HFFc6 (cell line): ENCODE data around the gene CDIPT. TPM values are rescaled to one million over a fixed set of nuclear protein-coding genes. Genes with fewer than 3 reads are reported as not detected.
A peak's percentile ranks its signal among the peaks of the same experiment; 100 is the strongest.

Experiments used
- DNase-seq: peaks from one replicate; pipeline ENCODE4 v3.0.0-alpha.2; 2018
- H3K27ac Mint-ChIP-seq: 2 replicates; pipeline ENCODE4 v1.8.0; 2020; ENCODE audit warnings: mild to moderate bottlenecking, mixed read lengths
- H3K27me3 Mint-ChIP-seq: 2 replicates; pipeline ENCODE4 v1.8.0; 2021; ENCODE audit warnings: mild to moderate bottlenecking, moderate library complexity, mixed read lengths; ENCODE audit not compliant: insufficient read depth
- H3K36me3 Mint-ChIP-seq: 2 replicates; pipeline ENCODE4 v1.8.0; 2021; ENCODE audit warnings: low read depth, mixed read lengths
- H3K4me1 Mint-ChIP-seq: 2 replicates; pipeline ENCODE4 v1.8.0; 2020; ENCODE audit warnings: low read depth, mixed read lengths
- H3K4me3 Mint-ChIP-seq: 2 replicates; pipeline ENCODE4 v1.8.0; 2020; ENCODE audit warnings: mild to moderate bottlenecking, moderate library complexity, mixed read lengths
- H3K9me3 Mint-ChIP-seq: 2 replicates; pipeline ENCODE4 v1.8.0; 2020; ENCODE audit warnings: mild to moderate bottlenecking, mixed read lengths
- total RNA-seq, 6 experiments: library from RNA; stranded (reverse); fragmentation: NEBNext Ultra II Directional; extraction: Animal tissue kit (Norgen Biotek cat#: 25700); gene quantifications; 2 replicates in 1 of 6; 3 replicates in 5 of 6; pipeline ENCODE4 v1.2.3, GENCODE V29; 2021
- TF ChIP-seq, protein P1 (sequence below): fragments of 200-600 bp; sonication (generic); IDR thresholded peaks from 2 replicates; pipeline ENCODE4 v1.5.0; 2021; ENCODE audit warnings: antibody characterized with exemption, mild to moderate bottlenecking

Gene CDIPT
- total RNA-seq, 6 experiments from 2014 or later: 82.6 to 115 (median 94.7) TPM

DNA sequence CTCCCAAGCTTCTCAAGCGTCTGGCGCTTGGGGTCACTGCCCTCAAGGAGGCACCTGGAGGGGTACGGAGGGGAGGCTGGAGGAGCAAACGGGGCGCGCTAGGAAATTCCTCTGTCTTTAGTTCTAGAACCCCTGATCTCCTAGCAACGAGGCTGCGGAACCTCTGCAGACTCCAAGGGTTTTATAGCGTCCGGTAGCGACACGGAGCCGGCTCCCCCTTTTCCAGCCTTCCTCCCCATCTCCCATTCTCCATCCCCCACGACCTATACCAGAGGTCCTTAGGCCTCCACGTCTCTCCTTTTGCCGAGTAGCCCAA is 601 bp upstream of the CDIPT start:
- Mint-ChIP-seq H3K4me3 (peak overlapping the region; percentile 99), H3K9me3 (no peaks in the 10 kb centered on the region), H3K27me3 (peaks cover 1% of the 10 kb centered on the region; the same call in 1 of the 2 replicates), H3K27ac (peak overlapping the region; percentile 99), H3K36me3 (peaks cover 17% of the 10 kb centered on the region), H3K4me1 (peaks cover 19% of the 10 kb centered on the region)
- TF ChIP-seq, protein P1, sequence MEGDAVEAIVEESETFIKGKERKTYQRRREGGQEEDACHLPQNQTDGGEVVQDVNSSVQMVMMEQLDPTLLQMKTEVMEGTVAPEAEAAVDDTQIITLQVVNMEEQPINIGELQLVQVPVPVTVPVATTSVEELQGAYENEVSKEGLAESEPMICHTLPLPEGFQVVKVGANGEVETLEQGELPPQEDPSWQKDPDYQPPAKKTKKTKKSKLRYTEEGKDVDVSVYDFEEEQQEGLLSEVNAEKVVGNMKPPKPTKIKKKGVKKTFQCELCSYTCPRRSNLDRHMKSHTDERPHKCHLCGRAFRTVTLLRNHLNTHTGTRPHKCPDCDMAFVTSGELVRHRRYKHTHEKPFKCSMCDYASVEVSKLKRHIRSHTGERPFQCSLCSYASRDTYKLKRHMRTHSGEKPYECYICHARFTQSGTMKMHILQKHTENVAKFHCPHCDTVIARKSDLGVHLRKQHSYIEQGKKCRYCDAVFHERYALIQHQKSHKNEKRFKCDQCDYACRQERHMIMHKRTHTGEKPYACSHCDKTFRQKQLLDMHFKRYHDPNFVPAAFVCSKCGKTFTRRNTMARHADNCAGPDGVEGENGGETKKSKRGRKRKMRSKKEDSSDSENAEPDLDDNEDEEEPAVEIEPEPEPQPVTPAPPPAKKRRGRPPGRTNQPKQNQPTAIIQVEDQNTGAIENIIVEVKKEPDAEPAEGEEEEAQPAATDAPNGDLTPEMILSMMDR: no peak; the same call in 1 of the 2 replicates
- DNase-seq: no peak

DNA sequence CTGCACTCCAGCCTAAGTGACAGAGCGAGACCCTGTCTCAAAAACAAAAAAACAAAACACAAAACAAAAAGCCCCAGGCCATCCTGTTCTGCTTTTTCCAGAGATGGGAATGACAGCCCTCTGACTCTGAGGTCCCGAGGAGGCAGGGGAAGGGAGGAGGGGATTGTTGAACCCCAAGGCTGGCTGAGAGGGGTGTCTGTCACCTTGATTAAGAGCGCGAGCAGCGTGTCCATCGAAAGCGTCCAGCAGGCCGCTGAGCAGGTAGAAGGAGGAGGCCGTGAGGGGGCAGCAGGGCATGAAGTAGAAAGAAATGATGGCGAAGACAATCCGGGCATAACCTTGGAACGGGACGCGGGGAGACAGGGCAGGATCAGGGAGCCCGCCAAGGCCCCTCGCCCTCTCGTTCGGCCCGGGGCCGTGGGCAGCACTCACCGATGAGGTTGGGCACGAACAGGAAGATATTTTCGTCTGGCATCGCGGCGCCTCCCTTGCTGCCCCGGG is 593 bp downstream of the CDIPT start:
- H3K9me3 Mint-ChIP-seq: no peaks in the 10 kb centered on the region
- H3K4me3 Mint-ChIP-seq: peak overlapping the region; percentile 99
- H3K4me1 Mint-ChIP-seq: peaks cover 26% of the 10 kb centered on the region
- TF ChIP-seq, protein P1: no peak; the same call in 1 of the 2 replicates
- H3K27ac Mint-ChIP-seq: peak overlapping the region; percentile 73
- peaks cover 21% of the 10 kb centered on the region for H3K36me3 Mint-ChIP-seq
- no peak for DNase-seq
- H3K27me3 Mint-ChIP-seq: peaks cover 1% of the 10 kb centered on the region; the same call in 1 of the 2 replicates

GRCh38 chr16:29860218-29860617 is 2.8 kb downstream of the CDIPT start:
- H3K27ac Mint-ChIP-seq: no peak overlapping the region

DNA sequence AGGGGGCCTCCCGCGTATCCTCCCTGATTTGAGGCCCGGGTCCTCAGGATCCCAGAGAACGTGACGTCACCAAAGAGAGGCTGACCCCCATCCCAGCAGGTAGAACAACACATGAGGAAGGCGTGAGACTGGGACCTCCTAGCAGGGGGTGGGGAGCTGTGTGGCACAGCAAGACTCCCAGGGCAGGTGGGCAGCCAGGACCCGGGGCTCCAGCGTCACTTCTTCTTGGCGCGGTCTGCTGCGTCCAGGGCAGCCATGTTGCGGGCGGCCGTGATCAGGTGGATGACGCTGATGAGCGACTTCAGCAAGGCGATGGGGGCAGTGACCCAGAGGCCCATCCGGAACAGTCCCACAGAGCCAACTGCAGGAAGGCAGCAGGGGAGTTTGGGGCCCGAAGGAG is 4.1 kb downstream of the CDIPT start:
- no peak for DNase-seq
- H3K4me1 Mint-ChIP-seq: peaks cover 37% of the 10 kb centered on the region
- TF ChIP-seq, protein P1: no peak
- no peaks in the 10 kb centered on the region for H3K9me3 Mint-ChIP-seq
- H3K27me3 Mint-ChIP-seq: peaks cover 5% of the 10 kb centered on the region
- H3K4me3 Mint-ChIP-seq: no peak overlapping the region
- H3K36me3 Mint-ChIP-seq: peaks cover 21% of the 10 kb centered on the region
- H3K27ac Mint-ChIP-seq: no peak overlapping the region

More at GRCh38 chr16:29860218-29860617, 2.8 kb downstream of the CDIPT start:
- TF ChIP-seq, protein P1: no peak
- Mint-ChIP-seq H3K27me3 (peaks cover 5% of the 10 kb centered on the region), H3K9me3 (no peaks in the 10 kb centered on the region), H3K4me1 (peaks cover 37% of the 10 kb centered on the region), H3K36me3 (peaks cover 21% of the 10 kb centered on the region), H3K4me3 (no peak overlapping the region)
- DNase-seq: no peak

DNA sequence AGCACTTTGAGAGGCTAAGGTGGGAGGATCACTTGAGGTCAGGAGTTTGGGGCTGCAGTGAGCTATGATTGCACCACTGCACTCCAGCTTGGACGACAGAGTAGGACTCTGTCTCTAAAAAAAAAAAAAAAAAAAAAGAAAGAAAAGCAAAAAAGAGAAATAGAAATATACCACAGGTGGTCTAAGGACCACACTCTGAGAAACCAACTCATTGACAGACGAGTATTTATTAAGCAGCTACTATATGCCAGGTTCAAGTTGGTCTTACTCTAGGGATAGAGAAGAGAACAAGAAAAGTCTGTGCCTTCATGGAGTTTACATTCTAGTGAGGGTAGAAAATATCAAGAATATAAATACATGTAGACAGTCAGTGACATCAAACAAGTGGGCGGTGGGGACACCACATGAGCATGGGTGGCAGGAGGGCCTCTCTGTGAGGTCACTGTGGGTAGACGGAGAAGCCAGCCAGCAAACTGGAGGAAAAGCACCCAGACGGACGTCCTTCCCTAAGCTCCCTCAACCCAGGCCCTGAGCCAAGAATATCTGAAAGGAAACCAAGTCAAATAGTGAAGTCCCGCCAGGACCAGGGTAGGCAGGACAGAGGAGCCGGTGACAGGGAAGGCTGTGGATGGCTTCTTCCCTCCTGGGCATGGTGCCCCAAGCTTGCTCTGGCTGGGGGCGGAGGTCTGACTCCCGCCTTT is 4.7 kb downstream of the CDIPT start:
- Mint-ChIP-seq H3K36me3 (peaks cover 21% of the 10 kb centered on the region), H3K27me3 (peaks cover 5% of the 10 kb centered on the region), H3K4me3 (no peak overlapping the region), H3K4me1 (peaks cover 37% of the 10 kb centered on the region), H3K27ac (no peak overlapping the region), H3K9me3 (no peaks in the 10 kb centered on the region)
- no peak for DNase-seq
- TF ChIP-seq, protein P1: no peak
